Measurements from ENCODE around the gene CCDC87. TPM values are rescaled to one million over a fixed set of nuclear protein-coding genes. Genes with fewer than 3 reads are reported as not detected.

The CCDC87 gene
- total and polyA plus RNA-seq, 3 experiments from 2014 or later = 0.20 to 0.27 TPM; not detected in 1

- Mint-ChIP-seq H3K36me3 (peaks cover 0 to 61% (median 8%) of the 10 kb centered on the region in 3 donors), H3K27ac (peak overlapping the region in 1 of 8 donors; percentile 60), H3K9me3 (no peaks in the 10 kb centered on the region), H3K27me3 (no peaks in the 10 kb centered on the region), H3K4me1 (no peaks in the 10 kb centered on the region), H3K4me3 (no peak overlapping the region)
- Histone ChIP-seq H3K4me3 (ENCODE audit: low read length) (no peak overlapping the region), H3K36me3 (ENCODE audit: insufficient read depth, low read length) (peaks cover 6% of the 10 kb centered on the region), H3K4me1 (ENCODE audit: insufficient read depth, low read length) (no peaks in the 10 kb centered on the region), H3K9me3 (ENCODE audit: low read length) (no peaks in the 10 kb centered on the region), H3K27ac (ENCODE audit: low read depth, low read length) (no peak overlapping the region), H3K27me3 (ENCODE audit: insufficient read depth, low read length, poor library complexity, severe bottlenecking) (no peaks in the 10 kb centered on the region)
- no peak for DNase-seq
- ChIA-PET CTCF (no interaction called here), POLR2A (no interaction called here)
Observed at GRCh38 chr11:66603072-66603471, 10.2 kb upstream of the CCDC87 start.

- Histone ChIP-seq H3K4me1 (ENCODE audit: insufficient read depth, low read length) (no peaks in the 10 kb centered on the region), H3K27ac (ENCODE audit: low read depth, low read length) (no peak overlapping the region), H3K36me3 (ENCODE audit: insufficient read depth, low read length) (peaks cover 6% of the 10 kb centered on the region), H3K4me3 (ENCODE audit: low read length) (no peak overlapping the region), H3K9me3 (ENCODE audit: low read length) (no peaks in the 10 kb centered on the region), H3K27me3 (ENCODE audit: insufficient read depth, low read length, poor library complexity, severe bottlenecking) (no peaks in the 10 kb centered on the region)
- Mint-ChIP-seq H3K4me1 (peaks cover 2 to 7% (median 7%) of the 10 kb centered on the region in 3 donors), H3K27me3 (no peaks in the 10 kb centered on the region), H3K27ac (peak overlapping the region in 2 of 8 donors; percentile 29 to 79), H3K4me3 (no peak overlapping the region), H3K9me3 (no peaks in the 10 kb centered on the region), H3K36me3 (peaks cover 0 to 51% (median 8%) of the 10 kb centered on the region in 3 donors)
- ChIA-PET POLR2A (no interaction called here), CTCF (no interaction called here)
- no peak for DNase-seq
Observed at GRCh38 chr11:66600631-66601233, 7.9 kb upstream of the CCDC87 start.

- Mint-ChIP-seq H3K4me1 (peaks cover 7 to 12% (median 12%) of the 10 kb centered on the region in 3 donors), H3K27me3 (no peaks in the 10 kb centered on the region), H3K27ac (peak overlapping the region in 1 of 8 donors; percentile 79), H3K9me3 (no peaks in the 10 kb centered on the region), H3K36me3 (peaks cover 0 to 46% (median 5%) of the 10 kb centered on the region in 3 donors), H3K4me3 (no peak overlapping the region)
- Histone ChIP-seq H3K4me1 (ENCODE audit: insufficient read depth, low read length) (peaks cover 2% of the 10 kb centered on the region), H3K4me3 (ENCODE audit: low read length) (no peak overlapping the region), H3K9me3 (ENCODE audit: low read length) (no peaks in the 10 kb centered on the region), H3K27me3 (ENCODE audit: insufficient read depth, low read length, poor library complexity, severe bottlenecking) (no peaks in the 10 kb centered on the region), H3K36me3 (ENCODE audit: insufficient read depth, low read length) (peaks cover 4% of the 10 kb centered on the region), H3K27ac (ENCODE audit: low read depth, low read length) (no peak overlapping the region)
- CTCF ChIA-PET = no interaction called here
- POLR2A ChIA-PET = interaction anchor here (1.2 kb wide), 1 partner anchor 77 kb away, joined by 4 read pairs; the partner anchor contains the start of gene RBM4B
- DNase-seq = no peak
Observed at GRCh38 chr11:66600219-66600618, 7.4 kb upstream of the CCDC87 start.

GRCh38 chr11:66598993-66599392 lies 6.1 kb upstream of the CCDC87 start:
- no peaks in the 10 kb centered on the region for H3K36me3 ChIP-seq (ENCODE audit: insufficient read depth, low read length)
- no peaks in the 10 kb centered on the region for H3K27me3 Mint-ChIP-seq
- H3K27ac Mint-ChIP-seq = no peak overlapping the region
- H3K4me1 Mint-ChIP-seq = peaks cover 14 to 19% (median 18%) of the 10 kb centered on the region in 3 donors
- DNase-seq = no peak
- no peak overlapping the region for H3K4me3 ChIP-seq (ENCODE audit: low read length)
- CTCF ChIA-PET = interaction anchor here (1.5 kb wide), 1 partner anchor 19 kb away, joined by 3 read pairs; no protein-coding TSS in a partner anchor
- POLR2A ChIA-PET = interaction anchor here (1.2 kb wide), 1 partner anchor 79 kb away, joined by 4 read pairs; the partner anchor contains the start of gene RBM4B
- H3K4me1 ChIP-seq (ENCODE audit: insufficient read depth, low read length) = peaks cover 12% of the 10 kb centered on the region
- no peaks in the 10 kb centered on the region for H3K9me3 Mint-ChIP-seq
- no peak overlapping the region for H3K27ac ChIP-seq (ENCODE audit: low read depth, low read length)
- H3K9me3 ChIP-seq (ENCODE audit: low read length) = no peaks in the 10 kb centered on the region
- no peaks in the 10 kb centered on the region for H3K27me3 ChIP-seq (ENCODE audit: insufficient read depth, low read length, poor library complexity, severe bottlenecking)
- no peak overlapping the region for H3K4me3 Mint-ChIP-seq
- peaks cover 0 to 35% (median 5%) of the 10 kb centered on the region in 3 donors for H3K36me3 Mint-ChIP-seq

- Histone ChIP-seq H3K27me3 (ENCODE audit: insufficient read depth, low read length, poor library complexity, severe bottlenecking) (no peaks in the 10 kb centered on the region), H3K9me3 (ENCODE audit: low read length) (no peaks in the 10 kb centered on the region), H3K4me3 (ENCODE audit: low read length) (peak overlapping the region; percentile 24), H3K4me1 (ENCODE audit: insufficient read depth, low read length) (peaks cover 25% of the 10 kb centered on the region), H3K27ac (ENCODE audit: low read depth, low read length) (peak overlapping the region; percentile 52), H3K36me3 (ENCODE audit: insufficient read depth, low read length) (no peaks in the 10 kb centered on the region)
- peak in 1 of 5 donors; percentile 25 for DNase-seq
- Mint-ChIP-seq H3K27ac (peak overlapping the region in 6 of 8 donors; percentile 48 to 89 (median 65)), H3K27me3 (no peaks in the 10 kb centered on the region), H3K9me3 (no peaks in the 10 kb centered on the region), H3K4me3 (peak overlapping the region in 6 of 7 donors; percentile 31 to 77 (median 52)), H3K4me1 (peaks cover 31 to 38% (median 37%) of the 10 kb centered on the region in 3 donors), H3K36me3 (peaks cover 0 to 21% (median under 1%) of the 10 kb centered on the region in 3 donors)
- CTCF ChIA-PET = interaction anchor here (1.1 to 1.9 kb wide), 6 partner anchors 15 to 239 kb away, joined by 3 read pairs; partner anchors contain the start of gene RBM4B
- POLR2A ChIA-PET = interaction anchor here (0.5 to 1.6 kb wide), 5 partner anchors 21 to 278 kb away, joined by 3 to 5 read pairs (median 4); partner anchors contain the start of gene RBM14
Observed at GRCh38 chr11:66595245-66595904, 2.5 kb upstream of the CCDC87 start.

GRCh38 chr11:66593650-66594049 lies 787 bp upstream of the CCDC87 start:
- peaks cover 0 to 10% (median 0%) of the 10 kb centered on the region in 3 donors for H3K36me3 Mint-ChIP-seq
- H3K36me3 ChIP-seq (ENCODE audit: insufficient read depth, low read length) = no peaks in the 10 kb centered on the region
- peak overlapping the region; percentile 84 to 100 (median 99) for H3K4me3 Mint-ChIP-seq
- H3K4me1 ChIP-seq (ENCODE audit: insufficient read depth, low read length) = peaks cover 25% of the 10 kb centered on the region
- H3K27me3 ChIP-seq (ENCODE audit: insufficient read depth, low read length, poor library complexity, severe bottlenecking) = no peaks in the 10 kb centered on the region
- H3K4me1 Mint-ChIP-seq = peaks cover 31 to 38% (median 37%) of the 10 kb centered on the region in 3 donors
- ChIA-PET POLR2A (interaction anchor here (1.1 to 2.4 kb wide), 3 partner anchors 22 to 84 kb away, joined by 3 to 19 read pairs (median 13); partner anchors contain the start of genes RBM4 and RBM4B), CTCF (interaction anchor here (0.8 to 1.5 kb wide), 3 partner anchors 14 to 84 kb away, joined by 3 to 5 read pairs (median 5); partner anchors contain the start of gene RBM4B)
- H3K4me3 ChIP-seq (ENCODE audit: low read length) = peak overlapping the region; percentile 96
- peaks cover 0 to 3% of the 10 kb centered on the region in 2 donors for H3K27me3 Mint-ChIP-seq
- no peaks in the 10 kb centered on the region for H3K9me3 Mint-ChIP-seq
- H3K9me3 ChIP-seq (ENCODE audit: low read length) = no peaks in the 10 kb centered on the region
- peak overlapping the region; percentile 80 for H3K27ac ChIP-seq (ENCODE audit: low read depth, low read length)
- H3K27ac Mint-ChIP-seq = peak overlapping the region in 7 of 8 donors; percentile 81 to 100 (median 100)
- DNase-seq = no peak

- H3K27ac ChIP-seq (ENCODE audit: low read depth, low read length) = peak overlapping the region; percentile 80
- no peaks in the 10 kb centered on the region for H3K27me3 ChIP-seq (ENCODE audit: insufficient read depth, low read length, poor library complexity, severe bottlenecking)
- Mint-ChIP-seq H3K9me3 (no peaks in the 10 kb centered on the region), H3K4me3 (peak overlapping the region; percentile 84 to 100 (median 99)), H3K36me3 (peaks cover 0 to 8% (median 0%) of the 10 kb centered on the region in 3 donors), H3K27ac (peak overlapping the region; percentile 81 to 100 (median 100)), H3K4me1 (peaks cover 31 to 38% (median 37%) of the 10 kb centered on the region in 3 donors), H3K27me3 (peaks cover 0 to 3% of the 10 kb centered on the region in 2 donors)
- ChIA-PET POLR2A (interaction anchor here (1.4 to 2.4 kb wide), 3 partner anchors 23 to 85 kb away, joined by 9 to 19 read pairs (median 13); partner anchors contain the start of genes RBM14, RBM4 and RBM4B), CTCF (interaction anchor here (0.8 to 3.2 kb wide), 9 partner anchors 14 to 85 kb away, joined by 3 to 21 read pairs (median 5); partner anchors contain the start of genes CTSF, RBM4 and RBM4B)
- H3K4me1 ChIP-seq (ENCODE audit: insufficient read depth, low read length) = peaks cover 25% of the 10 kb centered on the region
- H3K36me3 ChIP-seq (ENCODE audit: insufficient read depth, low read length) = no peaks in the 10 kb centered on the region
- H3K4me3 ChIP-seq (ENCODE audit: low read length) = peak overlapping the region; percentile 96
- no peak for DNase-seq
- no peaks in the 10 kb centered on the region for H3K9me3 ChIP-seq (ENCODE audit: low read length)
Observed at GRCh38 chr11:66593303-66593635, 406 bp upstream of the CCDC87 start.

Measured in CD8-positive, alpha-beta memory T cell (primary cell).